Loucy (cell line): Measurements from ENCODE around the gene NGDN.

Experiments used
- EZH2phosphoT487 ChIP-seq: fragments of 200-600 bp; IDR thresholded peaks from 2 replicates; pipeline ENCODE4 v1.6.1; 2018; ENCODE audit warnings: antibody characterized with exemption, mild to moderate bottlenecking, moderate library complexity, borderline replicate concordance
- TF ChIP-seq, protein P1 (sequence below): fragments of 200-600 bp; sonication (generic); conservative IDR thresholded peaks from 2 replicates; pipeline ENCODE4 v1.5.1; 2014; ENCODE audit warnings: mild to moderate bottlenecking, antibody characterized with exemption, low read length

DNA sequence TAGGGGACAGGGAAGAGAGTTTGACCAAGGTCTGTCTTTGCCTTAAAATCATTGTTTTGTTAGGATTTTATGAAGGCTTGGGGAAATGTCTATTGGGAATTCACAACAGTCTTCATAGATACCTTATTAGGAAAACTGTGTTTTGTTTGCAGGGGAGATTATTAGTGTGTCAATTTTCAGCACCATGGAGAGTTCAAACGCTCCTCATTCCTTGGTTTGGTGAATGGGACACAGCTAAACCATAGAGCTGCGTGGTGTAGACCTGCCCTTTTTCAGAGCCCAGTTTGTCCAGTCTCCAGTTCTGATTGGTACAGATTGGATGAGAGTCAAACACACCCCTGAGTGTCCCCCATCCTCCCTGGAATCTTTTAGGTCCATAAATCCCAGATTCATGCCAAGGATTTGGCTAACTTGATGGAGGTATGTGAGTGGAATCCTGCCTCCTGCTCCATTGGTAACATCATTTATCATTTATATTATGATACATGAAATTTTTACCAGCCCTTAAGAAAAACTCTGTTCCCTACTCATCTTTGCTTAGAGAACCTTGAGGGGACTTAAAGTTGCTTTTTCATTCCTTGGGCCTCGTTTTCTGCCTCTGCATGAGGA, 12.0 kb downstream of the NGDN start:
- TF ChIP-seq, protein P1, sequence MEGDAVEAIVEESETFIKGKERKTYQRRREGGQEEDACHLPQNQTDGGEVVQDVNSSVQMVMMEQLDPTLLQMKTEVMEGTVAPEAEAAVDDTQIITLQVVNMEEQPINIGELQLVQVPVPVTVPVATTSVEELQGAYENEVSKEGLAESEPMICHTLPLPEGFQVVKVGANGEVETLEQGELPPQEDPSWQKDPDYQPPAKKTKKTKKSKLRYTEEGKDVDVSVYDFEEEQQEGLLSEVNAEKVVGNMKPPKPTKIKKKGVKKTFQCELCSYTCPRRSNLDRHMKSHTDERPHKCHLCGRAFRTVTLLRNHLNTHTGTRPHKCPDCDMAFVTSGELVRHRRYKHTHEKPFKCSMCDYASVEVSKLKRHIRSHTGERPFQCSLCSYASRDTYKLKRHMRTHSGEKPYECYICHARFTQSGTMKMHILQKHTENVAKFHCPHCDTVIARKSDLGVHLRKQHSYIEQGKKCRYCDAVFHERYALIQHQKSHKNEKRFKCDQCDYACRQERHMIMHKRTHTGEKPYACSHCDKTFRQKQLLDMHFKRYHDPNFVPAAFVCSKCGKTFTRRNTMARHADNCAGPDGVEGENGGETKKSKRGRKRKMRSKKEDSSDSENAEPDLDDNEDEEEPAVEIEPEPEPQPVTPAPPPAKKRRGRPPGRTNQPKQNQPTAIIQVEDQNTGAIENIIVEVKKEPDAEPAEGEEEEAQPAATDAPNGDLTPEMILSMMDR: no peak
- TF ChIP-seq EZH2phosphoT487: no peak
